Body of pancreas (tissue), 4 donors: Measurements from ENCODE around the gene MAD1L1.

Experiments
- POLR2A ChIP-seq, 3 donors: fragments of 450-650 bp; IDR thresholded peaks; one replicate each; pipeline ENCODE4 v1.6.1; 2016; ENCODE audit warnings: antibody characterized with exemption in 3 of 3, mild to moderate bottlenecking in 2 of 3
- TF ChIP-seq, protein P1 (sequence below), 7 experiments: fragments of 450-650 bp in 4 of 7; fragments of 200-600 bp in 3 of 7; sonication (generic) in 3 of 7; IDR thresholded peaks; one replicate each; pipeline ENCODE4 v1.5.1; 2016 to 2019; ENCODE audit warnings: antibody characterized with exemption in 7 of 7

DNA sequence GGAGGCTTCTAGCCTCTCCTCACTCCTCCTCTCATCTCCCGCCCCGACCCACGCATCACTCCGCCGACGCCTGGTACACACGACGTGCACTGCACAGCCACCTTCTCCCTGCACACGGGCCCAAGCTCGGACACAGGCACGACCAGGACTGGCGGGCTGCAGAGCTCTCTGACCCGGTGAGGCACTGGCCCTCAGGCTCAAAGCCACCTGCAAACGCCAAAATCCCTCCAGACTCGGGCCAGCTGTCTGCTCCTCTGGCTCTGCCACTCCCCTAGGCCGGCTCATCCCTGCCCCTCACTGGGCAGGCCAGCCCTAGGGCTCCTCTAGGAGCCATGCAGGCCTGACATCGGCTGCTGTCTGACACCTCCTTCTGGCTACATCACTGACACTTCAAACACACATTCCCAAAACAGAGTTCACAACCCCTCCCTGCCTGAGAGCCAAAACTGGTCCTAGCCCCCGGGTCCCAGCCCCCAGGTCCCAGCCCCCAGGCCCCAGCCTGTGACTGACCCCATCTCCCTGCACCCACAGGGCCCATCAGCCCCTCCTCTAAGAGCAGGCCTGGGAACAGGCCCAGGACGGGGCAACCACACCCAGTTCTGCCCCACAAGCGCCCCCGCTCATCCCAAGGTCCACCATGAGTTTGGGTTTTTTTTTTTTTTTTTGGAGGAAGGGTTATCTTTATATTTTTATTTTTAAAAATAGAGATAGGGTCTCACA lies 35.1 kb downstream of the MAD1L1 start:
- TF ChIP-seq, protein P1, sequence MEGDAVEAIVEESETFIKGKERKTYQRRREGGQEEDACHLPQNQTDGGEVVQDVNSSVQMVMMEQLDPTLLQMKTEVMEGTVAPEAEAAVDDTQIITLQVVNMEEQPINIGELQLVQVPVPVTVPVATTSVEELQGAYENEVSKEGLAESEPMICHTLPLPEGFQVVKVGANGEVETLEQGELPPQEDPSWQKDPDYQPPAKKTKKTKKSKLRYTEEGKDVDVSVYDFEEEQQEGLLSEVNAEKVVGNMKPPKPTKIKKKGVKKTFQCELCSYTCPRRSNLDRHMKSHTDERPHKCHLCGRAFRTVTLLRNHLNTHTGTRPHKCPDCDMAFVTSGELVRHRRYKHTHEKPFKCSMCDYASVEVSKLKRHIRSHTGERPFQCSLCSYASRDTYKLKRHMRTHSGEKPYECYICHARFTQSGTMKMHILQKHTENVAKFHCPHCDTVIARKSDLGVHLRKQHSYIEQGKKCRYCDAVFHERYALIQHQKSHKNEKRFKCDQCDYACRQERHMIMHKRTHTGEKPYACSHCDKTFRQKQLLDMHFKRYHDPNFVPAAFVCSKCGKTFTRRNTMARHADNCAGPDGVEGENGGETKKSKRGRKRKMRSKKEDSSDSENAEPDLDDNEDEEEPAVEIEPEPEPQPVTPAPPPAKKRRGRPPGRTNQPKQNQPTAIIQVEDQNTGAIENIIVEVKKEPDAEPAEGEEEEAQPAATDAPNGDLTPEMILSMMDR (IDR thresholded peaks at IDR 0.05) = no peak
- TF ChIP-seq POLR2A (IDR thresholded peaks at IDR 0.05) = no peak
